T-helper 1 cell treated with Interleukin-12 subunit alpha and Interleukin-12 subunit beta and Interleukin-4 antibody, amounts not matched to agents 30 ng/mL and 1 ng/mL, for 36 hours (primary cell): ENCODE data around the gene RRAS2. TPM values are rescaled to one million over a fixed set of nuclear protein-coding genes. Genes with fewer than 3 reads are reported as not detected.
"Not testable (repeated sequence)": the region's sequence is repeated elsewhere in the genome, so short reads cannot be mapped to it uniquely, and the experiment has no call there.

Source experiments
- intact Hi-C: fragments of 100-400 bp; cut with micrococcal nuclease; formaldehyde crosslinking; loops from one replicate; pipeline ENCODE4 v1.15.1; 2024
- total RNA-seq: library from RNA; stranded (reverse); gene quantifications from 2 replicates; pipeline ENCODE4 v1.2.3, GENCODE V29; 2022

RRAS2 gene
- total RNA-seq, 1 donor from 2014 or later: 73.5 TPM

DNA sequence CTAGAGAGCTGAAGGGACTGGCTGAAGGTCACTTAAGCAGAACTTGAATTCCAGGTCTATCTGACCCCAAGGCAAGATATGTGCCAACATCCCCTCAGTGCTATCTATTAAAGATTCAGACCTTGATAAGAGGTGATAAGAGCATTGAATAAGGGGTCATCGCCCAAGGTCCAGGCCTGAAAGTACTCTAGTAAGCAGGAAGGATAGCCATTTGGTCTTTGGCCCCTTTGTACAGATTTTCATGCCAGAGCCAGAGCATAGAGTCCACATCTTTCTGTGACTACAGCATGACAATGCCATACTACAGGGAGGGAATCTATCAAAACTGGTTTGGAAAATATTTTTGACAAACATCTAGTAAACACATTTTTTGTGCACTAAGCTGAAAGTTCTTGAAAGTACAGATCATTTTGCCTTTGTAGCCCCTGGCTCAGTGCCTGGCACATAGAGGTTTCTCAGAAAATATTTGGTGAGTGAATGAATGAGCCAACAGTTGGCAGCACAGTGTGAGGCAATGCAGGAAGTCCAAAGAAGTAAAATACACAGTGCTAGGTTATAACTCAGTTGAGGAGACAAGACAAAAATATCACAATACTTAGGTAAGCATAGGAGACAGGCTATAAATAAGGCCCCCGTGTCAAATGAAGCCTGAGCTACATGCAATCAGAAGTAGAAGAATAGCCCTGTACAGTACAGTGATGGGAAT lies 15.1 kb upstream of the RRAS2 start:
- intact Hi-C loops: loop anchor here (2.0 kb wide), 1 partner anchor 41 kb away; no protein-coding TSS in a partner anchor

DNA sequence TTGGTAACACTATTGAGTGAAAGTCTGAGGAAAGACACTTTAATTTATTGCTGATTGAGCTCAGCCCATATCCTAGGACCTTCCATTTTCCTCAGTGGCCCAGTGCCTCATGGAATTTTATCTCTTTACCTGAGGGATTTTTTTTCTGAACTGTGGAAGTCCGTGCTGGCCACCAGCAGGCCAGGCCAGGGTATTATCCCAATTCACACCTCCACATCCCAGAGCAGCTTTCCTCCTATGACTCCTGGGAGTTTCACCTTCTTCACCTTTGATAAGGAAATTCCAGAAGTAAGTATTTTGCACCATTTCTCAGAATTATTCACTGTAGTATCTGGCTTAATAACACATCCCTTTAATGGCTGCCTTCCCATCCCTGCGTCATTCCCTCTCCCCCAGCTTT lies 13.0 kb upstream of the RRAS2 start:
- intact Hi-C loops: no loop called here

DNA sequence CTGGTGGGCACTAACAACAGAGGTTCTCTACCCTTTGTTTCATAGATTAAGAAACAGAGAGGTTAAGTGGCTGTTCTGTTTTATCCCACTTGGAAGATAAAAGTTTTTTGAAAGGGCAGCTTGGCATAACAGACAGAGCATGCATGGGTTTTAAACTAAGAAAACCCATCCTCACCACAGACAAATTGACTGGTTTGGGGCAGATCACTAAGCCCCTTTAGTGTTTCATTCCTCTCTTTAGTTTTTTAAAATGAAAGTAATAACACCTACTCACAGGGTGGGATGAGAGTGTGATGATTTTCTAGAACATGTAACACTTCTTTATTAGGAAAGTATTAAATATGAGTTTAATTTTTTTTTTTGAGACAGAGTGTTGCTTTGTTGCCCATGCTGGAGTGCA lies 12.3 kb upstream of the RRAS2 start:
- intact Hi-C loops: no loop called here

DNA sequence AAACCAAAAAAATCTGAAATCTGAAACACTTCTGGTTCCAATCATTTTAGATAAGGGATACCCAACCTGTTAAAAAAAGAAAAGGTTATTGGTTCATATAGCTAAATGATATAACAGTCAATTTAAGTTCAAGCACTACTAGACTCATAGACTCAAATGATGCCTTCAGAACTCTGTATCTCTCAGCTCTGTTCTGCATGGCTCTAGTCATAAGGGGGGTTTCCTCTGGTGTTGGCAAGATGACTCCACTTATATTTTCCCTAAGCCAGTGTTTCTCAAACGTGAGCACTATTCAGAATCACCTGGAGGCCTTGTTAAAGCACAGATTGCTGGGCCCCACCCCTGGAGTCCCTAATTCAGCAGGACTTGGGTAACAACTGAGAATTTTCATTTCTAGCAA lies 11.5 kb upstream of the RRAS2 start:
- intact Hi-C loops: no loop called here

DNA sequence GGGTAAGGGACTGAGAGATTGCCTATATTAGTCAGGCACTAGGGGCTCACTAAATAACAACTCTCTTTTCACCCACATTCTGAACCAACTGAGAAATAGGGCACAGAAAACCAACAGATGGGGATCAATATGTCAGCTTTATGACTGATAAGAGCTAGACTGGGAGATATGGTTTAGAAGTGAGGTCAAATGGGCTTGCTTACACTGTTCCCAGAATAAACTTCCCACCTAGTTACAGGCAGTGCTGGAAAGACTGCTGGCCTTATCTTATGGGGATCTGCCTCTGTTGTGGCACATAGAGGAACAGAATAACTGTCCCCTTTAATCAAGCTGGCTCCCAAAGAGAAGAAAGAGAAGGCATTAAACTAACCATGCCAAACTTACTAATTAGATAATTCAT lies 10.6 kb upstream of the RRAS2 start:
- intact Hi-C loops: no loop called here

DNA sequence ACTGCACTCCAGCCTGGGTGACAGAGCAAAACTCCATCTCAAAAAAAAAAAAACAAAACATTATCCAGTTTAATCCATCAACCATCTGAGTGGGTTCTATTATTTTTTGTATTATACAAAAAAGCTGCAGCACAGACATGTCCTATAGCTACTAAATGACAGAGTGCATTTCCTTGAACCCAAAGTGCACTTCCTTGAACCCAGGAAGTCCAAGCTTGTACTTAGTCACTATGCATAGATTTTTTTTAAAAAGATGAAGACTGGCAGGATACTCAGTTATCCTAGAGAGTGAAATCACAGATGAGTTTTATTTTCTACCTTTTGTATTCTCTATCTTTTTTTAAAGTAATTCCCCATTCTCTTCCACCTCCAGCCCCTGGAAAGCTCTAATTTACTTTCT lies 8.0 kb upstream of the RRAS2 start:
- intact Hi-C loops: no loop called here

DNA sequence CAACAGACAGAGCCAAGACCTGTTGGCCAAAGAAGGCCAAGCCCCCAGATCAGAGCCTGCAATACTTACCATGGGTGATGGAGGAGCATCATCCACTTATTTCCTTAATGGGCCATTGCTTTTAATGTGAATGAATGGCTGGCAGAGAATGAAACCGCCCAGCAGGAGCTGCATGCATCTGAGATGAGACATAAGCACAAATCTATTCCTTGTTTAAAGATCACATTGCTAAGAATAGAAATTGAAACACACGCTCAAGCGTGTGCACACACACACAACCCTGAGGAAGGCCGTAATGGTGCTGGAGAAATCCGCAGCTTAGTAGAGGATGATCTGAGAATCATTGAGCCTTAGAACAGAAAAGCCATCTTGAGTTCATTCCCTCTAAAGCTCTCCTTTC lies 5.3 kb upstream of the RRAS2 start:
- intact Hi-C loops: no loop called here

DNA sequence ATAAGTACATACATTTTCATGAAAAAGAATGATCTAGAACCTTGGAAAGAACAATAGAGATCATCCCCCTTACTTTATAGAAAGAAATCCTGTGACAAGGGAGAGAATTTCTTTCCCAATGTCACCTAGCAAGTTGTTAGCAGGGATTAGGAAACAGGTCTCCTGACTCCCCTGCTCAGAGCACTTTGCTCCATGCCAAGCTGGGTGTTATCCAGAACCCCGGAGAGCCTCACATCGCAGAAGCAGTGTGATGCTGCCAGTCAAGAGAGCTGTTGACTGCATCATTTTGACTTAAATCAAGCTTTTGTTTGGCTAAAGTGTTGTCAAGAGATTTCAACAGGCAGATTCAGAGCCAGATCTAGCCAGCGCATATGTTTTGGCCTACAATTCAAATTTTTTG lies 3.6 kb upstream of the RRAS2 start:
- intact Hi-C loops: no loop called here

DNA sequence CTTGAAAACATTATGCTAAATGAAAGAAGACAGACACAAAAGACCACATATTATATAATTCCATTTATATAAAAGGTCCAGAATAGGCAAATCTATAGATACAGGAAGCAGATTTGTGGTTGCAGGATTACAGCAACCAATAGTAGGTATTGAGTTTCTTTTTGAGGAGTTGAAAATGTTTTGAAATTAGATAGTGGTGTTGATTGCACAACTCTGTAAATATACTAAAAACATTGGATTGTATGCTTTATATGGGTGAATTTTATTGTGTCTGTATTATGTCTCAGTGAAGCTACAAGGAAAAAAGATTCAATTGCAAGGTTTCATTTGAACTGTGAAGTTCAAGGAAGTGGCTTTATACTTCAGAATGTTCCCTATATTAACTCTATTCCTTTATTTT lies 3.0 kb upstream of the RRAS2 start:
- intact Hi-C loops: no loop called here

DNA sequence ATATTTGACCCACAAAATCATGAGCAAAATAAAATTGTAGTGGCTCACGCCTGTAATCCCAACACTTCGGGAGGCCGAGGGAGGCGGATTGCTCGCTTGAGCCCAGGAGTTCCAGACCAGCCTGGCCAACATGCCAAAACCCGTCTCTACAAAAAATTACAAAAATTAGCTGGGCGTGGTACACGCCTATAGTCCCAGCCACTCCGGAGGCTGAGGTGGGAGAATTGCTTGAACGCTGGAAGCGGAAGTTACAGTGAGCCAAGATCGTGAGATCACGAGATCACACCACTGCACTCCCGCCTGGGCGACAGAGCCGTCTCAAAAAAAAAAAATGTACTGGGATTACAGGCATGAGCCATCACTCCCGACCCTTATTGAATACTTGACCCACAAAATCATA lies 2.0 kb upstream of the RRAS2 start:
- intact Hi-C loops: no loop called here

DNA sequence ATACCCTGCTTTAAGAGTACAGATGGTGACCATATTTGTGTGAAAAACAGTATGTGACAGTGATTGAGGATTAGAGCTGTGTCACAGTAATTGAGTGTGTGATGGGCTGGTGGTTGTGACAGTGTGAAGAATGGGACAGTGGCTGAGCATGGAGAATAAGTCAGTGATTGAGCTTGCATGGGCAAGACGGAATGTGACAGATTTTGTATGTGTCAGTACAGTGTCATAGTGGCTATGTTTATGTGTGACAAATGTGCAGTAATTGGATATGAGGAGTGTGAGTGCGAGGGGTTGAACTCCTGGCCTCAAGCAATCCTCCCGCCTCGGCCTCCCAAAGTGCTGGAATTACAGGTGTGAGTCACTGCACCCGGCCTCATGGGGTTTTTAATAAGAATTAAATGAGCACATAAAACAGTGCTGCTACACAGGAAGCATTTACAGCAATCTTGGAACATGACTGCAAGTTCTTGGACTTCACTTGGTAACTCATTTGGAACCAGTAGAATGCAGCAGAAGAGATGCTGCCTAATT lies 583 bp upstream of the RRAS2 start:
- intact Hi-C loops: loop anchor here (1.0 to 10.0 kb wide), 10 partner anchors 56 to 1082 kb away; partner anchors contain the start of genes BMAL1, COPB1 and FAR1

DNA sequence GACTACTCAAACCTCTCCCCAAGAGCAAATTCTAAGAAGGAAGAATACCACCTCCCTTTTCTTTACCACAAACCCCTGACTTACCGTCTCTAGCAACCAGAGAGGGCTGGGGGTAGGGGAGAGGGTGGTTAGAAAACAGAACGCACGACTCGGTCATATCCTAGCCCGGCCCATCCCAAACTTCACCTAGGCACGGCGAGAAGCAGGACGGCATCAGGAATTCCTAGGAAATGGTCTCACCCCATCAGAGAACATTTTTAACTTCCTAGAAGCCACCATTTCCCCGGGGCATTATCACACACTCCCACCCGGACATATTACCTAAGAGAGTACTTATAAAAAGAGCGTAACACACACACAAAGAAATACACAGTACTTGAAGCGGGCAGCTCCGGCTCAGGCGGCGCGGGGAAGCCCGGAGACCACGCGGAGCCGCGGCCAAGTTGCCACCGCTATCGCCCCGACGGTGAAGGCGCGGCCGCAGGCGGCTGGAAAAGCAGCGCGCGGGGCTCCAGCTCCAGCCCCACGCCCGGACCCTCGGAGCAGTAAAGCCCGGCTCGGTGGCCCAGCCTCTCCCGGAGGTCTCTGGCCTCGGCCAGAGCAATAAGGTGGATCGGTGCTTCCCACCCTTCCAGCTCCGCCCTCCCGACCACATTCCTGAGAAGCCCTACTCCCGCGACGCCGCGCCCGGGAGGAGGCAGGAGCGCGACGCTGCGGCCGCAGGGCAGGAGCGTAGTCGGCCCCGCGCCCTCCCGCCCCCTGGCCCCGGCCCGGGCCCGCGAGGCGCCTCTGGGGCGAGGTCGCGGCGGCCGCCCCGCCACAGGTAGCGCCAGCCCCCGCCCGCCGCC lies 878 bp downstream of the RRAS2 start:
- intact Hi-C loops: loop anchor here (1.0 to 10.0 kb wide), 11 partner anchors 23 to 1081 kb away; partner anchors contain the start of genes BMAL1, CYP2R1 and FAR1

DNA sequence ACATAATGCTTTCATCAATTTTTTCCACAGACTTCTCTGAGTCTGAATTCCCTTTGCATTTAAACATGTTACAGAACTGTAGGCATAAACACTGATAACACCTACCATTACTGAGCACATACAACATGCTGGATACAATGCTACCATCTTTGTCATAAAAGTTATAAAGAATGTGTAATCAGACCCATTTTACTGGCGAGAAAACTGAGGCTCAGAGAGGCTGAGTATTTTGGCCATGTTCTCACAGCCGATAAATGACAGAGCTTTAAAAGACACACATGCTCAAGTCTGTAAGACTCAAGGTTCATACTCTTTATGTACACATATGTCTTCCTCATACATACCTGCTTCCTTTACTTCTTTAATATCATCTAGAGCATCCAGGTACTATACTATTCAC lies 2.6 kb downstream of the RRAS2 start:
- intact Hi-C loops: loop anchor here (5.0 to 10.0 kb wide), 4 partner anchors 84 to 1079 kb away; partner anchors contain the start of gene BMAL1

DNA sequence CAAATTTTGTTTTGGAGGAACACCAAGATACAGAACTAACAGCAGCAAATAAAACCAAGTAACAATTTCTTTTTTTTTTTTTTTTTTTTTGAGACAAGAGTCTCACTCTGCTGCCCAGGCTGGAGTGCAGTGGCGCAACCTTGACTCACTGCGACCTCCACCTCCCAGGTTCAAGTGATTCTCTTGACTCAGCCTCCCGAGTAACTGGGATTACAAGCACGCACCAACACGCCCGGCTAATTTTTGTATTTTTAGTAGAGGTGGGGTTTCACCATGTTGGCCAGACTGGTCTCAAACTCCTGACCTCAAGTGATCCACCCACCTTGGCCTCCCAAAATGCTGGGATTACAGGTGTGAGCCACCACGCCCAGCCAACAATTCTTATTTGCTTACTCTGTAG lies 4.4 kb downstream of the RRAS2 start:
- intact Hi-C loops: loop anchor here (5.0 to 10.0 kb wide), 4 partner anchors 82 to 1077 kb away; partner anchors contain the start of gene BMAL1

DNA sequence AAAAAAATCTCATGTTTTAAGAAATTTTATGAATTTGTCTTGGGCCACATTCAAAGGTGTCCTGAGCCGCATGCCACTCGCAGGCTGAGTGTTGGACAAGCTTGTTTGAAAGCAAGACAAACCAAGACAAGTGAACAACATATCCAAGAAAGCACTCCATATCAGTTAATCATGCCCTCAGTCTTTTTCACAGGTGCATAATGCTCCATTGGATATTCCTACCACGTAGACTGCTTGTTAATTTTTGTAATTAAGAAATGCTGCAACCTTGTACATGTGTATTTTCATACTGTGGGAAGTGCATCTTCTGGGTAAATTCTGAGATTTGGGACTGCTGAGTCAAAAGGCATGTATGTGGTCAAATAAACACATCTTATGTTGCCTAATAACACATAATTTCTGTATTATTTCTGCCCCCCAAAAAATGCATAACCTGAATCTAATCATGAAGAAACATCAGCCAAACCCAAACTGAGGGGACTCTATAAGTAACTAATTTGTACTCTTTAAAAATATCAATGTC lies 8.2 kb downstream of the RRAS2 start:
- intact Hi-C loops: loop anchor here (10.0 kb wide), 1 partner anchor 414 kb away; no protein-coding TSS in a partner anchor

DNA sequence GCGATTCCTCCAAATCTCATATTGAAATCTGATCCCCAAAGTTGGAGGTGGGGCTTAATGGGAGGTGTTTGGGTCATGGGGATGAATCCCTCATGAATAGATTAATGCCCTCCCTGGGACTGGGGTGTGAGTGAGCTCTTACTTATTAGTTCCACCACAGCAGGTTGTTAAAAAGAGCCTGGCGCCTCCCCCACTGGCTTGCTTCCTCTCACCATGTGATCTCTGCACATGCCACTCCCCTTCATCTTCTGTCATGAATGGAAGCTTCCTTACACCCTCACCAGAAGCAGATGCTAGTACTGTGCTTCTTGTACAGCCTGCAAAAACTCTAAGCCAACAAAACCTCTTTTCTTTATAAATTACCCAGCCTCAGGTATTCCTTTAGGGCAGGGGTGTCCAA lies 8.8 kb downstream of the RRAS2 start:
- intact Hi-C loops: loop anchor here (10.0 kb wide), 1 partner anchor 415 kb away; no protein-coding TSS in a partner anchor

DNA sequence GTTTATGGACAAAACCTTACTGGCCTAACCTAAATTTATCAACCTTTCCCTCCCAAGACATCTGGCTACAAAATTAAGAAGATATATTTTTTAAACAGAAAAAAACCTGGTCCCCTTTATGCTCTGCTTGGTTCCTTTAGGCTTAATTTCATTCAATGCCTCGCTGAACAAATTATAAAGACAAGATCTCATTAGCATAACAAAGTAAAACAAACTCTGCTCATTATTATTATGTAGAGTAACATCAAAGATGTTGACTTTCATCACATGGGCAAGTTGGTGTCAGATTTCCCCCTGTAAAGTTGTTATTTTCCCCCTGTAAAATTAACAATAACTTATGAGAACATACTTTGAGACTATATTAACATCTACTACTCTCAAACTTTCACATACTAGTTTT lies 11.0 kb downstream of the RRAS2 start:
- intact Hi-C loops: no loop called here

DNA sequence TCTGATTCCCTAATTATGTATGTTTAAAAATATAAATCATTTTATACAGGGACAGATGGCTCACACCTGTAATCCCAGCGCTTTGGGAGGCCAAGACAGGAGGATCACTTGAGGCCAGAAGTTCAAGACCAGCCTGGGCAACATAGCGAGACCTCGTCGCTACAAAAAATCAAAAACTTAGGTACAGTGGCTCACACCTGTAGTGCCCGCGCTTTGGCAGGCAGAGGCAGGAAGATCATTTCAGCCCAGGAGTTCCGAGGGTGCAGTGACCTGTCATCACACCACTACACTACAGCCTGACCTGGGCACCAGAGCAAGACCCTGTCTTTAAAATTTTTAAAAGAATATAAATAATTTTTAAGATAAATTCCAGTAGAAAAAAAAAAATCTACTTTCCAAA lies 11.5 kb downstream of the RRAS2 start:
- intact Hi-C loops: no loop called here

DNA sequence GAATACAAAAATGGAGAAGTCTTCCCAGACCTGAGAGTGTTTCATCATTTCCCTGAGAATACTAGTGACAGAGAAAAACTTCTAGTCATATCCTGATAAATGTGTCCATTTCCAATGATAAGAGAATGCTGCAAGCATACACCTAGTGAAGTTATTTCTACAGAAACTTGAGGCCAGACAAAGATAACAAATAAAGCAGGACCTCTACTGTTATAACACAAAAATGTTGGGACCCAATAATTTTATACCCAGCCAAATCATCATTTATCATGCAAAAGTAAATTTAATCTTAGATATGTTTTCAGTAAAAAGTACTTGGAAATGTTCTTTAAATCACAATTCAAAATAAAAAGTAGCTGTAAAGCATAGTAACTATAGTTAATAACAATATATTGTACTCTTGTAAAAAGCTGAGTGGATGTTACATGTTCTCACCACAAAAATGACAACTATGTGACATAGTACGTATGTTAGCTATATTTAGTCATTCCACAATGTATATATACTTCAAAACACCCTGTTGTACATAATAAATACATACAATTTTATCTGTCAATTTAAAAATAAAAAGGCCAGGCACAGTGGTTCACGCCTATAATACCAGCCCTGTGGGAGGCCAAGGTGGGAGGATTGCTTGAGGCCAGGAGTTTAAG lies 12.6 kb downstream of the RRAS2 start:
- intact Hi-C loops: no loop called here

DNA sequence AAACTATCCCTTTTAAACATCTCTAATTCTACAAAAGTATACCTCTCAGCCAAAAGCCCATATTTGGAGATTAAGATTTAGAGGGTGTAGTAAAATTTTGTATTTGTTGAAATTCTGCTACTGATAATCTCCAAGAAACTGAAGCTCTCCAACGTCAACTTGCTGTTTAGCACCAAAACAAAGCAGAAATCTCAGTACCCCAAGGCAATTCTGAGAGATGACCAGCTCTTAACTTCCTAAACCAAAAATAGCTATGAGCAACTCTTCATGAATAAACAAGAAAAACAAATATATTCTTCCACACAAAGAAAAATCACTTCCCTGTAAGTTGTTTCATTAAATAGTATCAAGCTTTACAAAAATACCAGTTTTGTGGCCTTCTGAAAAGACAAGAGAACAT lies 13.3 kb downstream of the RRAS2 start:
- intact Hi-C loops: no loop called here

DNA sequence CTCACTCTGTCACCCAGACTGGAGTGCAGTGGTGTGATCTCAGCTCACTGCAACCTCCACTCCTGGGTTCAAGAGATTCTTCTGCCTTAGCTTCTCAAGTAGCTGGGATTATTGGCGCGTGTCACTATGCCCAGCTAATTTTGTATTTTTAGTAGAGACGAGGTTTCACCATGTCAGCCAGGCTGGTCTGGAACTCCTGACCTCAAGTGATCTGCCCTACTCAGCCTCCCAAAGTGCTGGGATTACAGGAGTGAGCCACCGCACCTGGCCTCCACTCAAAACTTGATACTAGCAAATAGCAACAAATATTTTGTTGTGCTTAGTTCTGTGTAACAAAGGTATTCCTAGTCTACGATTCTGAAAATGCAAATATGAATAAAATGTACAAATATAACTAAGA lies 14.0 kb downstream of the RRAS2 start:
- intact Hi-C loops: not testable (repeated sequence)
